ENCODE results near the gene RAB6D. TPM values are rescaled to one million over a fixed set of nuclear protein-coding genes. Genes with fewer than 3 reads are reported as not detected.
"Not testable (repeated sequence)": the region's sequence is repeated elsewhere in the genome, so short reads cannot be mapped to it uniquely, and the experiment has no call there.

Gene RAB6D
- total RNA-seq, 1 experiment from 2014 or later = 0.22 TPM

DNA sequence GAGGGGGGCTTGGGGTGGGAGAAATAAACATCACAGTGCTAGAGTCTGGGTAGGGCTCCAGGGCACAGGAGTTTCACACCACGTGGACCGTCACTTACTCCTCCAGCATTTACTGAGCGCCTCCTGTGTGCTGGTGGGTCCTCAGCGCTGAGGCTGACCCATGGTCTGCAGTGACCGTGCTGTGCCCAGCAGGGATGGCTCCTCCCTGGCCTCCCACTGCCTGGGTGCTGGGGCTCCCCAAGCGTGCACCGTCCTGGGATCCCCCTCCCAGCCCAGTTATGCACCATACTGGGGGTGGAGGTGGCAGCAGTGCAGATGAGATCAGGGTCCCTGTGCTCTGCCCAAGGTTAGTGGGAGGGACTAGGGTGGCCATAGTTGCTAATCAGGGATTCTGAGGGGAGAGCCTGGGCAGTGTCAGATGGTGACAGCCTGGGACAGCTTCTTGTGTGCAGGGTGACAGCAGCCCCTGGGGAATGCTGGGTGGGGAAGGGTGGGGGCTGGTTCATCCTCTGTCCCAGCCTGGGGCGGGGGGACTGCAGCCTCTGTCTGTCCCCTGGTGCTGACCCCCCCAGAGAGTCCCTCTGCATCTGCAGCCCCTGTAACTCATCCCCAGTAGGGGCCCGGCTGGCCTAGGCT lies 26.6 kb upstream of the RAB6D start:
- POLR2A ChIA-PET; H3K27ac Mint-ChIP-seq; H3K36me3 Mint-ChIP-seq; H3K9me3 Mint-ChIP-seq; ATAC-seq; CTCF ChIA-PET; H3K4me3 Mint-ChIP-seq; DNase-seq (ENCODE audit: low spot score): not testable (repeated sequence)
- Mint-ChIP-seq H3K4me1 (peaks cover 11% of the 10 kb centered on the region), H3K27me3 (ENCODE audit: low read depth) (peaks cover 23% of the 10 kb centered on the region)

DNA sequence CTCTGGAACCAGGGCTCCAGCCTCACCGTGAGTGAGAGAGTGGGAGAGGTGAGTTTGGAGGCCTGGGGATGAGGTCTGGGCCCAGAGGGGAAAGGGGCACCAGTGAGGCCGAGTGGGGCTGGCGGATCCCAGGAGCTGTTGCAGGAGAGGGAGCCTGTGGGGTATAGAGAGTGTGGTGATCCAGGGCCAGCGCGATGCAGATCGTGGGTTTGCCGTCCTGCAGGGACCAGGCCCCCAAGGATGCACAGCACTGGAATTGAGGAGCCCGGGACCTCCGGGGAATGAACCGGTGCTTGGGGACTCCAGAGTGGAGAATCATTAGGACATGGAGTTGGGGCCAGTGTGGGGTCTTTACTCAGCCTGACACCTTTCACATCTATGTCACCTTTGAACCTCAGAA lies 25.7 kb upstream of the RAB6D start:
- H3K4me3 Mint-ChIP-seq = no peak overlapping the region
- H3K27me3 Mint-ChIP-seq (ENCODE audit: low read depth) = peaks cover 14% of the 10 kb centered on the region
- H3K36me3 Mint-ChIP-seq = no peaks in the 10 kb centered on the region
- no peaks in the 10 kb centered on the region for H3K9me3 Mint-ChIP-seq
- no peak overlapping the region for H3K27ac Mint-ChIP-seq
- TF ChIP-seq JUN (CRISPR knock-in tag; IDR thresholded peaks at IDR 0.05) (no peak), GRHL2 (CRISPR knock-in tag; IDR thresholded peaks at IDR 0.05; ENCODE audit: insufficient replicate concordance, severe bottlenecking) (no peak), OVOL2 (CRISPR knock-in tag; IDR thresholded peaks at IDR 0.05; ENCODE audit: borderline replicate concordance) (no peak), NFE2L1 (CRISPR knock-in tag; IDR thresholded peaks at IDR 0.05) (no peak), ZNF396 (CRISPR knock-in tag; IDR thresholded peaks at IDR 0.05; ENCODE audit: borderline replicate concordance) (no peak), FOXP1 (CRISPR knock-in tag; IDR thresholded peaks at IDR 0.05; ENCODE audit: borderline replicate concordance) (no peak), ZBTB21 (CRISPR knock-in tag; IDR thresholded peaks at IDR 0.05; ENCODE audit: borderline replicate concordance) (no peak), ZNF423 (CRISPR knock-in tag; IDR thresholded peaks at IDR 0.05) (no peak)
- TF ChIP-seq, protein P1, sequence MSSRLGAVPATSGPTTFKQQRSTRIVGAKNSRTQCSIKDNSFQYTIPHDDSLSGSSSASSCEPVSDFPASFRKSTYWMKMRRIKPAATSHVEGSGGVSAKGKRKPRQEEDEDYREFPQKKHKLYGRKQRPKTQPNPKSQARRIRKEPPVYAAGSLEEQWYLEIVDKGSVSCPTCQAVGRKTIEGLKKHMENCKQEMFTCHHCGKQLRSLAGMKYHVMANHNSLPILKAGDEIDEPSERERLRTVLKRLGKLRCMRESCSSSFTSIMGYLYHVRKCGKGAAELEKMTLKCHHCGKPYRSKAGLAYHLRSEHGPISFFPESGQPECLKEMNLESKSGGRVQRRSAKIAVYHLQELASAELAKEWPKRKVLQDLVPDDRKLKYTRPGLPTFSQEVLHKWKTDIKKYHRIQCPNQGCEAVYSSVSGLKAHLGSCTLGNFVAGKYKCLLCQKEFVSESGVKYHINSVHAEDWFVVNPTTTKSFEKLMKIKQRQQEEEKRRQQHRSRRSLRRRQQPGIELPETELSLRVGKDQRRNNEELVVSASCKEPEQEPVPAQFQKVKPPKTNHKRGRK (CRISPR knock-in tag; IDR thresholded peaks at IDR 0.05; ENCODE audit: borderline replicate concordance) = no peak
- TF ChIP-seq, protein P2, sequence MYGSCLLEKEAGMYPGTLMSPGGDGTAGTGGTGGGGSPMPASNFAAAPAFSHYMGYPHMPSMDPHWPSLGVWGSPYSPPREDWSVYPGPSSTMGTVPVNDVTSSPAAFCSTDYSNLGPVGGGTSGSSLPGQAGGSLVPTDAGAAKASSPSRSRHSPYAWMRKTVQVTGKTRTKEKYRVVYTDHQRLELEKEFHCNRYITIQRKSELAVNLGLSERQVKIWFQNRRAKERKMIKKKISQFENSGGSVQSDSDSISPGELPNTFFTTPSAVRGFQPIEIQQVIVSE (CRISPR knock-in tag; IDR thresholded peaks at IDR 0.05; ENCODE audit: borderline replicate concordance) = no peak
- TF ChIP-seq, protein P3, sequence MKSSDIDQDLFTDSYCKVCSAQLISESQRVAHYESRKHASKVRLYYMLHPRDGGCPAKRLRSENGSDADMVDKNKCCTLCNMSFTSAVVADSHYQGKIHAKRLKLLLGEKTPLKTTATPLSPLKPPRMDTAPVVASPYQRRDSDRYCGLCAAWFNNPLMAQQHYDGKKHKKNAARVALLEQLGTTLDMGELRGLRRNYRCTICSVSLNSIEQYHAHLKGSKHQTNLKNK (CRISPR knock-in tag; IDR thresholded peaks at IDR 0.05) = no peak
- TF ChIP-seq, protein P4, sequence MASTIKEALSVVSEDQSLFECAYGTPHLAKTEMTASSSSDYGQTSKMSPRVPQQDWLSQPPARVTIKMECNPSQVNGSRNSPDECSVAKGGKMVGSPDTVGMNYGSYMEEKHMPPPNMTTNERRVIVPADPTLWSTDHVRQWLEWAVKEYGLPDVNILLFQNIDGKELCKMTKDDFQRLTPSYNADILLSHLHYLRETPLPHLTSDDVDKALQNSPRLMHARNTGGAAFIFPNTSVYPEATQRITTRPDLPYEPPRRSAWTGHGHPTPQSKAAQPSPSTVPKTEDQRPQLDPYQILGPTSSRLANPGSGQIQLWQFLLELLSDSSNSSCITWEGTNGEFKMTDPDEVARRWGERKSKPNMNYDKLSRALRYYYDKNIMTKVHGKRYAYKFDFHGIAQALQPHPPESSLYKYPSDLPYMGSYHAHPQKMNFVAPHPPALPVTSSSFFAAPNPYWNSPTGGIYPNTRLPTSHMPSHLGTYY (CRISPR knock-in tag; IDR thresholded peaks at IDR 0.05) = no peak
- POLR2A ChIA-PET = no interaction called here
- CTCF ChIA-PET = no interaction called here
- DNase-seq (ENCODE audit: low spot score) (no peak), ATAC-seq (no peak)
- peaks cover 3% of the 10 kb centered on the region for H3K4me1 Mint-ChIP-seq

DNA sequence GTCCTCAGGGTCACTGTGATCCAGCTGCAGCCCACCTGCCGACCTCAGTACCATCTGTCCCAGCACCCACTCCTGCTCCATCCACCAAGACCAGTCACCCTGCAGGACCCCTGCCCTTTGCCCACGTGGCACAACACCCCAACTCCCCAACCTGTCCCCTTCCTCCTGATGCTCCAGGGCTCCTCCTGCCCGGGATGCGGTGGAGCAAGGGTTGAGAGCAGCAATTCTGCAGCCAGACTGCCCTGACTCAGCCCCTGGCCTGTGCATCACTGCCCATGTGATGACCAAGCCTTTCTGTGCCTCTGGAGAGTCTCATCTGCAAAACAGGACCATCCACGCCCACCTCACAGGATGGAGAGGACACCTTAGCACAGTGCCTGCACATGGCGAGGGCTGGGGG lies 24.9 kb upstream of the RAB6D start:
- CTCF ChIA-PET; H3K4me3 Mint-ChIP-seq; POLR2A ChIA-PET; H3K9me3 Mint-ChIP-seq; H3K27ac Mint-ChIP-seq; H3K27me3 Mint-ChIP-seq (ENCODE audit: low read depth); H3K4me1 Mint-ChIP-seq; DNase-seq (ENCODE audit: low spot score); H3K36me3 Mint-ChIP-seq; ATAC-seq: not testable (repeated sequence)

DNA sequence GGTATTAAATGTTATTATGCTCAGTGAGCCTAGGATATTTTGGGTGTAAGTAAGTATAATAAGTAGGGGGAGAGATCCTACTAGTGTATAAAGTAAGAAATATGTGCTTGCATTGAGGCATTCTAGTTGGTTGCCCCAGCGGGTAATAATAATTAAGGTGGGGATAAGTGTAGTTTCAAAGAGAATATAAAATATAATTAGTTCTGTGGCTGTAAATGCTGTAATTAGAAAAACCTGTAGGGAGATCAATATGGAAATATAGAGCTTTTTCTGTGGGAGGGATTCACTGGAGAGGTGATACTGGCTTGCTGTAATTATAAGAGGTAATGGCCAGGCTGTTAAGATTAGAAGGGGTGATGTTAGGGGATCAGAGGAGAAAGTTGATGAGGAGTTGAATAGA lies 9.1 kb upstream of the RAB6D start:
- H3K9me3 Mint-ChIP-seq; H3K27me3 Mint-ChIP-seq (ENCODE audit: low read depth); CTCF ChIA-PET; ATAC-seq; DNase-seq (ENCODE audit: low spot score); H3K27ac Mint-ChIP-seq; H3K4me1 Mint-ChIP-seq; H3K36me3 Mint-ChIP-seq; H3K4me3 Mint-ChIP-seq: not testable (repeated sequence)
- POLR2A ChIA-PET = interaction anchor here (0.6 kb wide), 1 partner anchor 19 kb away, joined by 4 read pairs; no protein-coding TSS in a partner anchor

DNA sequence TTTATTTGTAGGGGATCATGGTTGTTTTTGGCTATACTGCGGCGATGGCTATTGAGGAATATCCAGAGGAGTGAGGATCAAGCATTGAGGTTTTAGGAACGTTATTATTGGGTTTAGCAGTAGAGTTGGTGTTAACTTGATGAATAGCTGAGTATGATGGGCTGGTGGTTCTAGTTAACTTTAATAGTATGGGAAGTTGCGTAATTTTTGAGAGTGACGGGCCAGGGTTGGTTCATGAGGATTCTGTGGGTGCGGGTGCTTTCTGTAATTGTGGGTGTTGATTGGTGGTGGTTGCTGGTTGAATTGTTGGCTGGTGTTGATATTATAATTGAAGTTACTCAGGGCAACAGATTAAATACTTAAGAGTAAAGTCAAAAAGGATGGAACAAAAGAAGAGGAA lies 6.0 kb upstream of the RAB6D start:
- CTCF ChIA-PET = no interaction called here
- no peak for DNase-seq (ENCODE audit: low spot score)
- Mint-ChIP-seq H3K27ac (no peak overlapping the region), H3K27me3 (ENCODE audit: low read depth) (peaks cover 12% of the 10 kb centered on the region), H3K36me3 (no peaks in the 10 kb centered on the region), H3K9me3 (no peaks in the 10 kb centered on the region), H3K4me3 (no peak overlapping the region), H3K4me1 (no peaks in the 10 kb centered on the region)
- no peak for TF ChIP-seq CREB1 (CRISPR knock-in tag; IDR thresholded peaks at IDR 0.05)
- TF ChIP-seq JUN (CRISPR knock-in tag; IDR thresholded peaks at IDR 0.05) = no peak
- no peak for TF ChIP-seq CBFB (CRISPR knock-in tag; IDR thresholded peaks at IDR 0.05; ENCODE audit: low read depth)
- TF ChIP-seq MYBL2 (CRISPR knock-in tag; IDR thresholded peaks at IDR 0.05) = no peak
- no peak for TF ChIP-seq ZNF396 (CRISPR knock-in tag; IDR thresholded peaks at IDR 0.05; ENCODE audit: borderline replicate concordance)
- TF ChIP-seq, protein P5, sequence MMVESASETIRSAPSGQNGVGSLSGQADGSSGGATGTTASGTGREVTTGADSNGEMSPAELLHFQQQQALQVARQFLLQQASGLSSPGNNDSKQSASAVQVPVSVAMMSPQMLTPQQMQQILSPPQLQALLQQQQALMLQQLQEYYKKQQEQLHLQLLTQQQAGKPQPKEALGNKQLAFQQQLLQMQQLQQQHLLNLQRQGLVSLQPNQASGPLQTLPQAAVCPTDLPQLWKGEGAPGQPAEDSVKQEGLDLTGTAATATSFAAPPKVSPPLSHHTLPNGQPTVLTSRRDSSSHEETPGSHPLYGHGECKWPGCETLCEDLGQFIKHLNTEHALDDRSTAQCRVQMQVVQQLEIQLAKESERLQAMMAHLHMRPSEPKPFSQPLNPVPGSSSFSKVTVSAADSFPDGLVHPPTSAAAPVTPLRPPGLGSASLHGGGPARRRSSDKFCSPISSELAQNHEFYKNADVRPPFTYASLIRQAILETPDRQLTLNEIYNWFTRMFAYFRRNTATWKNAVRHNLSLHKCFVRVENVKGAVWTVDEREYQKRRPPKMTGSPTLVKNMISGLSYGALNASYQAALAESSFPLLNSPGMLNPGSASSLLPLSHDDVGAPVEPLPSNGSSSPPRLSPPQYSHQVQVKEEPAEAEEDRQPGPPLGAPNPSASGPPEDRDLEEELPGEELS (CRISPR knock-in tag; IDR thresholded peaks at IDR 0.05) = no peak
- POLR2A ChIA-PET = no interaction called here
- ATAC-seq = no peak

DNA sequence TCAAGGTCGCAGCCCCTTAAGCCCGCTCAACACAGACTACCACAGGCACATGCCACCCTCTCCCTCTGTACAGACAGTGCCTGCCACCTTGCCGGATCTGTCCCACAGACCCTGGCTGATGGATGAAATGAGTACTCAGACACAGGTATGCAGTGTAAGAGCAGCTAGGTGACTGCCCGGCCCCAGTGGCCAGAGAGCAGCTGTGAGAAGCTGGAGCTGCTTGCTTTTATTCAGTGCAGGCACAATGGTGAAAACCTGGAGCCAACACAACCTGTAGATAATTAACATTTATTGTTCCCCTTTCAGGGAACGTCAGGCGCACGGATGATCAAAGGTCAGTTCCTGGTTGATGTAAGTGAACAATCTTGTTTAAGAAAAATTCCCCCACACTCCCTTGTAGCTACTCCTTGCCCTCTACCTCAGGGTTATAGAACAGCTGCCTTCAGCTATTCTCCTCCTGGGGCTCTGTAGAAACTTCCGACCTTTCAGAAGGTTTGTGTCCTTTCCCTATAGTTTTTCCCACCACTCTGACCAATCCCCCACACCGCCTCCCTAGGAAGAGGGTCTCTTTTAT lies 4.6 kb upstream of the RAB6D start:
- not testable (repeated sequence) for H3K4me1 Mint-ChIP-seq

More for the DNA sequence above, 4.6 kb upstream of the RAB6D start:
- DNase-seq (ENCODE audit: low spot score); POLR2A ChIA-PET; H3K4me3 Mint-ChIP-seq; H3K27ac Mint-ChIP-seq; H3K9me3 Mint-ChIP-seq; H3K36me3 Mint-ChIP-seq; ATAC-seq; CTCF ChIA-PET: not testable (repeated sequence)
- peaks cover 21% of the 10 kb centered on the region for H3K27me3 Mint-ChIP-seq (ENCODE audit: low read depth)
